Sigmoid colon (tissue), 4 donors: ENCODE measurements around the gene GMEB2.

Experiments
- CTCF ChIP-seq, 4 experiments: fragments of 450-650 bp in 3 of 4; fragments of 200-600 bp in 1 of 4; IDR thresholded peaks; one replicate each; pipeline ENCODE4 v1.5.1; 2016 to 2019; ENCODE audit warnings: antibody characterized with exemption in 4 of 4, mild to moderate bottlenecking in 3 of 4, moderate library complexity in 2 of 4
- EP300 ChIP-seq, 4 donors: sonication (generic); formaldehyde crosslinking; IDR thresholded peaks; one replicate each; pipeline ENCODE4 v1.6.1; 2017; ENCODE audit warnings: antibody characterized with exemption in 4 of 4
- POLR2A ChIP-seq, 2 donors: fragments of 450-650 bp; IDR thresholded peaks; one replicate each; pipeline ENCODE4 v1.6.1; 2016; ENCODE audit warnings: antibody characterized with exemption in 2 of 2, mild to moderate bottlenecking in 2 of 2, moderate library complexity in 2 of 2
- POLR2AphosphoS5 ChIP-seq, 4 donors: sonication (generic); formaldehyde crosslinking; IDR thresholded peaks; one replicate each; pipeline ENCODE4 v1.6.1; 2017; ENCODE audit warnings: antibody characterized with exemption in 4 of 4

GRCh38 chr20:63551068-63551467 is 75.8 kb downstream of the GMEB2 start:
- TF ChIP-seq CTCF (IDR thresholded peaks at IDR 0.05) (no peak), POLR2A (IDR thresholded peaks at IDR 0.05) (no peak), EP300 (IDR thresholded peaks at IDR 0.05) (no peak), POLR2AphosphoS5 (IDR thresholded peaks at IDR 0.05) (no peak)
